Measurements from ENCODE around the gene LIPM.

DNA sequence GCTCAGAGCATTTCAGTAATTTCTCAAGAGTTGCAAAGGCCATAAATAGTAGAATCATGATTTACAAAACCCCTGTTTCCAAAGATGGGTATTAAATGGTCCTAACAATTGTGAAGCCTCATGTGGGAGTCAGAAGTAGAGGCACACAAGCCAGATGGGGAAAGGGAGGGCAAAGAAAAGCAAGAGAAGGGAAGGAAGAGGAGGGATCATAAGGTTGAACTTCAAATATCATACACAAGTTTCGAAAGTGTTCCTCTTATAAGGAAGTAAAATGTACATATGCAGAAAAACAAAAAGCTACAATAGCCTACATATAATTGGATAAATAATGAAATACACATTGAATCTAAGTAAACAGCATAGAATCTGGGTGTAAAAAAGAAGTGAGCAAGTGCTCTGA, 36.7 kb upstream of the LIPM start:
- TF ChIP-seq POLR2A (IDR thresholded peaks at IDR 0.05; ENCODE audit: low read depth, low read length), result no peak
- no peak for TF ChIP-seq POLR2AphosphoS5 (IDR thresholded peaks at IDR 0.05; ENCODE audit: low read depth, low read length)
- no peak for TF ChIP-seq TAF1 (IDR thresholded peaks at IDR 0.05; ENCODE audit: low read depth, low read length)

All from GM12891 (cell line).